ENCODE measurements around the gene OR51T1.

DNA sequence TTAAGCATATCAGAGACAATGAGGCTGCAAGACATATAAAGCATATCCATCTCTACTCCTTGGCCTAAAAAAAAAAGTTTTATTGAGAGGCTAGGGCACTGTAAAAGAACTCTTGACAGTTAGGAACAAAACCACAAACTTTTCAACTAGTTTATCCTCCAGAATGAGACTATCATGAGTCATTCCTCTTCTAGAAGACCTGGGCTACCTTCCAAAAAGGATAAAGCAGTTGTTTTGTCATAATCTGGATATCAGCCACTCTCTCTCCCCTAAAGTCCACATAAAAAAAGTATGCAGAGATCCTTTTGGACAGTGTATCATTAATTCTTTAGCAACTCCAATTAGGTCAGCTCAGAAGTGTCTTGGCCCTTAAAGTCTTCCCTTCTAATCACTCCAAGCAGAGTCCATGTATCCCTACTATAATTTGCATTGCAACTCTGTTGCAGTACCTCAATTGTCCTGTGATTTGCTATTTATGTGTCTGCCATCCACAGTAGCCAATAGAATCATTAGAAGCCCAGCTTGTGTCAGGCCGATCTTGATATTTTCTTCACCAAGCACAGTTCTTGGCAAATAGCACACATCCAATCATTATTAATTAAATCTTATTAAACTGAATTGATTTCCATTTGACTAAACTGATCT, 10.4 kb downstream of the OR51T1 start:
- TF ChIP-seq, protein P1, sequence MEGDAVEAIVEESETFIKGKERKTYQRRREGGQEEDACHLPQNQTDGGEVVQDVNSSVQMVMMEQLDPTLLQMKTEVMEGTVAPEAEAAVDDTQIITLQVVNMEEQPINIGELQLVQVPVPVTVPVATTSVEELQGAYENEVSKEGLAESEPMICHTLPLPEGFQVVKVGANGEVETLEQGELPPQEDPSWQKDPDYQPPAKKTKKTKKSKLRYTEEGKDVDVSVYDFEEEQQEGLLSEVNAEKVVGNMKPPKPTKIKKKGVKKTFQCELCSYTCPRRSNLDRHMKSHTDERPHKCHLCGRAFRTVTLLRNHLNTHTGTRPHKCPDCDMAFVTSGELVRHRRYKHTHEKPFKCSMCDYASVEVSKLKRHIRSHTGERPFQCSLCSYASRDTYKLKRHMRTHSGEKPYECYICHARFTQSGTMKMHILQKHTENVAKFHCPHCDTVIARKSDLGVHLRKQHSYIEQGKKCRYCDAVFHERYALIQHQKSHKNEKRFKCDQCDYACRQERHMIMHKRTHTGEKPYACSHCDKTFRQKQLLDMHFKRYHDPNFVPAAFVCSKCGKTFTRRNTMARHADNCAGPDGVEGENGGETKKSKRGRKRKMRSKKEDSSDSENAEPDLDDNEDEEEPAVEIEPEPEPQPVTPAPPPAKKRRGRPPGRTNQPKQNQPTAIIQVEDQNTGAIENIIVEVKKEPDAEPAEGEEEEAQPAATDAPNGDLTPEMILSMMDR (IDR thresholded peaks at IDR 0.05) = peak; percentile 7; the same call in 1 of the 2 replicates
- TF ChIP-seq SIN3A (IDR thresholded peaks at IDR 0.05; ENCODE audit: borderline replicate concordance, insufficient read depth, low read depth, low read length) = no peak

Data from Panc1 (cell line).